Neural cell (in vitro differentiated cells): Measurements from ENCODE around the gene IFT74. TPM values are rescaled to one million over a fixed set of nuclear protein-coding genes. Genes with fewer than 3 reads are reported as not detected.

ENCODE experiments used
- H2AFZ ChIP-seq: fragments of 200-600, 300-800 bp; sonication (generic), shearing (Covaris generic); 2 replicates; pipeline ENCODE4 v1.6.0; 2014; ENCODE audit warnings: low read depth, mild to moderate bottlenecking, antibody characterized with exemption, low read length, moderate library complexity
- H3F3A ChIP-seq: fragments of 200-600 bp; shearing (Covaris generic); 2 replicates; pipeline ENCODE4 v1.6.1; 2016; ENCODE audit warnings: mild to moderate bottlenecking, moderate library complexity, mixed read lengths, antibody characterized with exemption, low read length; ENCODE audit not compliant: insufficient read depth, poor library complexity, severe bottlenecking
- H3K27ac ChIP-seq: fragments of 200-600, 300-800 bp; sonication (generic), shearing (Covaris generic); 2 replicates; pipeline ENCODE4 v1.5.1; 2014; ENCODE audit warnings: mild to moderate bottlenecking, low read length, moderate library complexity
- H3K27me3 ChIP-seq: fragments of 300-800, 200-600 bp; sonication (generic), shearing (Covaris generic); 2 replicates; pipeline ENCODE4 v1.6.0; 2014; ENCODE audit warnings: mild to moderate bottlenecking, low read depth, low read length, moderate library complexity; ENCODE audit not compliant: insufficient read depth
- H3K36me3 ChIP-seq: fragments of 300-800, 200-600 bp; sonication (generic), shearing (Covaris generic); 2 replicates; pipeline ENCODE4 v1.5.1; 2014; ENCODE audit warnings: mild to moderate bottlenecking, antibody characterized with exemption, low read length, moderate library complexity; ENCODE audit not compliant: insufficient read depth
- H3K4me2 ChIP-seq: fragments of 300-800, 200-600 bp; sonication (generic), shearing (Covaris generic); 2 replicates; pipeline ENCODE4 v1.6.0; 2014; ENCODE audit warnings: mild to moderate bottlenecking, low read length
- H3K4me3 ChIP-seq: fragments of 300-800, 200-600 bp; sonication (generic), shearing (Covaris generic); 2 replicates; pipeline ENCODE4 v1.5.1; 2014; ENCODE audit warnings: mild to moderate bottlenecking, low read length, moderate library complexity
- H3K79me2 ChIP-seq: fragments of 200-600 bp; shearing (Covaris generic); replicated peaks from 2 replicates; pipeline ENCODE4 v1.6.0; 2014; ENCODE audit warnings: mild to moderate bottlenecking, low read length, moderate library complexity; ENCODE audit not compliant: insufficient read depth
- H3K9ac ChIP-seq: fragments of 300-800, 200-600 bp; sonication (generic), shearing (Covaris generic); 2 replicates; pipeline ENCODE4 v1.6.1; 2016; ENCODE audit warnings: mild to moderate bottlenecking, low read length, mixed read lengths
- H3K9me2 ChIP-seq: fragments of 200-600 bp; shearing (Covaris generic); 2 replicates; pipeline ENCODE4 v1.6.1; 2016; ENCODE audit warnings: mild to moderate bottlenecking, low read length, mixed read lengths; ENCODE audit not compliant: insufficient read depth
- H3K9me3 ChIP-seq: fragments of 200-600, 300-800 bp; sonication (generic), shearing (Covaris generic); 2 replicates; pipeline ENCODE4 v1.6.1; 2016; ENCODE audit warnings: mild to moderate bottlenecking, mixed run types, low read length, moderate library complexity, mixed read lengths
- H4K20me1 ChIP-seq: fragments of 200-600 bp; shearing (Covaris generic); 2 replicates; pipeline ENCODE4 v1.6.1; 2016; ENCODE audit warnings: mild to moderate bottlenecking, mixed run types; ENCODE audit not compliant: insufficient read depth
- EP300 ChIP-seq: fragments of 450-650 bp; conservative IDR thresholded peaks from 2 replicates; pipeline ENCODE4 v1.6.1; 2014; ENCODE audit warnings: antibody characterized with exemption, mild to moderate bottlenecking, moderate library complexity; ENCODE audit not compliant: poor library complexity, severe bottlenecking
- EZH2 ChIP-seq: fragments of 200-600, 300-800 bp; shearing (Covaris generic), sonication (generic); IDR thresholded peaks from 2 replicates; pipeline ENCODE4 v1.6.1; 2014; ENCODE audit warnings: antibody characterized with exemption, low read length, borderline replicate concordance, mild to moderate bottlenecking; ENCODE audit not compliant: insufficient read depth, poor library complexity, severe bottlenecking
- MXI1 ChIP-seq: fragments of 450-650 bp; conservative IDR thresholded peaks from 2 replicates; pipeline ENCODE4 v1.6.1; 2014; ENCODE audit warnings: antibody characterized with exemption, mild to moderate bottlenecking; ENCODE audit not compliant: poor library complexity, severe bottlenecking
- POLR2AphosphoS5 ChIP-seq: IDR thresholded peaks from 2 replicates; pipeline ENCODE4 v1.6.1; 2012
- RAD21 ChIP-seq: fragments of 450-650 bp; conservative IDR thresholded peaks from 2 replicates; pipeline ENCODE4 v1.6.1; 2014; ENCODE audit warnings: antibody characterized with exemption, mild to moderate bottlenecking, moderate library complexity
- SMC3 ChIP-seq: fragments of 450-650 bp; conservative IDR thresholded peaks from 2 replicates; pipeline ENCODE4 v1.6.1; 2014; ENCODE audit warnings: antibody characterized with exemption, mild to moderate bottlenecking, moderate library complexity; ENCODE audit not compliant: poor library complexity
- TAF1 ChIP-seq: IDR thresholded peaks from 2 replicates; pipeline ENCODE4 v1.6.1; 2012; ENCODE audit warnings: low read depth
- polyA plus RNA-seq: library from polyadenylated mRNA; depleted of rRNA; stranded (reverse); fragments of >200 nt; gene quantifications from 2 replicates; pipeline ENCODE4 v1.2.3, GENCODE V29; 2014
- TF ChIP-seq, protein P1 (sequence below): IDR thresholded peaks from 2 replicates; pipeline ENCODE4 v1.6.1; 2012; ENCODE audit warnings: borderline replicate concordance
- TF ChIP-seq, protein P2 (sequence below): fragments of 450-650 bp; IDR thresholded peaks from 2 replicates; pipeline ENCODE4 v1.5.1; 2014; ENCODE audit warnings: antibody characterized with exemption, mild to moderate bottlenecking, moderate library complexity; ENCODE audit not compliant: poor library complexity, severe bottlenecking

The IFT74 gene
- polyA plus RNA-seq, 1 donor from 2014 or later: 10.9 TPM

DNA sequence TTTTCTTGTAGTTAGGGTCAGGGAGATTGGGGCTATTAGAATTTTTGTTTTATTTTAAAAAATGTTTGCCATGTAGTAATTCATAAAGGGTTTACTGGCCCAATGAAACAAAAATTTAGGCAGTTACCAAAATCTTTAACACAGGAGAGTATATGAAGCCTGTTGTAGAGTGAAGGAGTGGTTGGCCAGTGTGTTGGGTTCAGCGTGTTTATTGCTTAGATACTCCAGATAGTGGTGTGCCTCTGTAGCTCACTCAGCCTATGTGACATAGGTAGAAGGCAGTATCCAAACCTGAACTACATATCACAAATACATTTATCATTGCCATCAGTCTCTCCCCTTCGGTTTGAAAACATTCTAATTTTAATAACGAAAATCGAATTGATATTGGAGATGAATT, 154.0 kb downstream of the IFT74 start:
- Histone ChIP-seq H3K36me3 (no peaks in the 10 kb centered on the region), H3K27me3 (no peaks in the 10 kb centered on the region), H3K9ac (no peak overlapping the region), H3K79me2 (no peaks in the 10 kb centered on the region), H3K9me2 (no peaks in the 10 kb centered on the region), H3F3A (no peaks in the 10 kb centered on the region), H4K20me1 (no peaks in the 10 kb centered on the region), H2AFZ (no peak overlapping the region), H3K4me3 (no peak overlapping the region), H3K9me3 (no peaks in the 10 kb centered on the region), H3K27ac (no peak overlapping the region), H3K4me2 (no peak overlapping the region)
- TF ChIP-seq SMC3 (no peak), EP300 (no peak), RAD21 (no peak), MXI1 (no peak), TAF1 (no peak), EZH2 (no peak), POLR2AphosphoS5 (no peak)
- TF ChIP-seq, protein P1, sequence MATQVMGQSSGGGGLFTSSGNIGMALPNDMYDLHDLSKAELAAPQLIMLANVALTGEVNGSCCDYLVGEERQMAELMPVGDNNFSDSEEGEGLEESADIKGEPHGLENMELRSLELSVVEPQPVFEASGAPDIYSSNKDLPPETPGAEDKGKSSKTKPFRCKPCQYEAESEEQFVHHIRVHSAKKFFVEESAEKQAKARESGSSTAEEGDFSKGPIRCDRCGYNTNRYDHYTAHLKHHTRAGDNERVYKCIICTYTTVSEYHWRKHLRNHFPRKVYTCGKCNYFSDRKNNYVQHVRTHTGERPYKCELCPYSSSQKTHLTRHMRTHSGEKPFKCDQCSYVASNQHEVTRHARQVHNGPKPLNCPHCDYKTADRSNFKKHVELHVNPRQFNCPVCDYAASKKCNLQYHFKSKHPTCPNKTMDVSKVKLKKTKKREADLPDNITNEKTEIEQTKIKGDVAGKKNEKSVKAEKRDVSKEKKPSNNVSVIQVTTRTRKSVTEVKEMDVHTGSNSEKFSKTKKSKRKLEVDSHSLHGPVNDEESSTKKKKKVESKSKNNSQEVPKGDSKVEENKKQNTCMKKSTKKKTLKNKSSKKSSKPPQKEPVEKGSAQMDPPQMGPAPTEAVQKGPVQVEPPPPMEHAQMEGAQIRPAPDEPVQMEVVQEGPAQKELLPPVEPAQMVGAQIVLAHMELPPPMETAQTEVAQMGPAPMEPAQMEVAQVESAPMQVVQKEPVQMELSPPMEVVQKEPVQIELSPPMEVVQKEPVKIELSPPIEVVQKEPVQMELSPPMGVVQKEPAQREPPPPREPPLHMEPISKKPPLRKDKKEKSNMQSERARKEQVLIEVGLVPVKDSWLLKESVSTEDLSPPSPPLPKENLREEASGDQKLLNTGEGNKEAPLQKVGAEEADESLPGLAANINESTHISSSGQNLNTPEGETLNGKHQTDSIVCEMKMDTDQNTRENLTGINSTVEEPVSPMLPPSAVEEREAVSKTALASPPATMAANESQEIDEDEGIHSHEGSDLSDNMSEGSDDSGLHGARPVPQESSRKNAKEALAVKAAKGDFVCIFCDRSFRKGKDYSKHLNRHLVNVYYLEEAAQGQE: no peak
- TF ChIP-seq, protein P2, sequence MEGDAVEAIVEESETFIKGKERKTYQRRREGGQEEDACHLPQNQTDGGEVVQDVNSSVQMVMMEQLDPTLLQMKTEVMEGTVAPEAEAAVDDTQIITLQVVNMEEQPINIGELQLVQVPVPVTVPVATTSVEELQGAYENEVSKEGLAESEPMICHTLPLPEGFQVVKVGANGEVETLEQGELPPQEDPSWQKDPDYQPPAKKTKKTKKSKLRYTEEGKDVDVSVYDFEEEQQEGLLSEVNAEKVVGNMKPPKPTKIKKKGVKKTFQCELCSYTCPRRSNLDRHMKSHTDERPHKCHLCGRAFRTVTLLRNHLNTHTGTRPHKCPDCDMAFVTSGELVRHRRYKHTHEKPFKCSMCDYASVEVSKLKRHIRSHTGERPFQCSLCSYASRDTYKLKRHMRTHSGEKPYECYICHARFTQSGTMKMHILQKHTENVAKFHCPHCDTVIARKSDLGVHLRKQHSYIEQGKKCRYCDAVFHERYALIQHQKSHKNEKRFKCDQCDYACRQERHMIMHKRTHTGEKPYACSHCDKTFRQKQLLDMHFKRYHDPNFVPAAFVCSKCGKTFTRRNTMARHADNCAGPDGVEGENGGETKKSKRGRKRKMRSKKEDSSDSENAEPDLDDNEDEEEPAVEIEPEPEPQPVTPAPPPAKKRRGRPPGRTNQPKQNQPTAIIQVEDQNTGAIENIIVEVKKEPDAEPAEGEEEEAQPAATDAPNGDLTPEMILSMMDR: no peak

DNA sequence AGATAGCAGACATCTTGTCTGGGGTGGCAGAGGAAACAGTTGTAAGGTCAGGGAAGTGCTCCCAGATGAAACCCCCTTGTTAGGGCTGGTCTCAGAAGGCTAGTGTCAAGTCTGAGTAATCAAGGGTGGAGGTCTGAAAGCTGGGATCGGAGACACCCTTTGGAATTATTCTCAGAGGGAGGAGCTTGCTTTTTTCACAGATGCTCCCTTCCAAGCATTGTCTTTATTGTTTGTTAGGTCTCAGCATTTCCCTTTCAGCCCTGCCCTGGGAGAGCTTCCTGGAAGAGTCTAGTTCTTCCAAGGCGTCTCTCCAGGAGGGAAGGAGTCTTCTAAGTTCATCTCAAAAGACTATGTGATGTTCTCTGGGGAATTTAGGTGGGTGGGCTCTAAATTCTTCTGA, 156.0 kb downstream of the IFT74 start:
- H3K9ac ChIP-seq: no peak overlapping the region
- no peak overlapping the region for H3K4me3 ChIP-seq
- no peaks in the 10 kb centered on the region for H3K36me3 ChIP-seq
- TF ChIP-seq POLR2AphosphoS5 (no peak), SMC3 (no peak), RAD21 (no peak), EZH2 (no peak)
- TF ChIP-seq, protein P2: no peak
- no peaks in the 10 kb centered on the region for H4K20me1 ChIP-seq
- H3K4me2 ChIP-seq: no peak overlapping the region
- no peak overlapping the region for H2AFZ ChIP-seq
- H3K9me3 ChIP-seq: no peaks in the 10 kb centered on the region
- H3K27me3 ChIP-seq: no peaks in the 10 kb centered on the region
- H3K79me2 ChIP-seq: no peaks in the 10 kb centered on the region
- no peaks in the 10 kb centered on the region for H3F3A ChIP-seq
- H3K9me2 ChIP-seq: no peaks in the 10 kb centered on the region
- no peak overlapping the region for H3K27ac ChIP-seq

Other genes with a start within 250 kb of the IFT74 start
- 14.9 and 17.6 TPM in 2 replicates for gene CAAP1, start 63.6 kb upstream of the IFT74 start, polyA plus RNA-seq
- gene PLAA, start 9.2 kb upstream of the IFT74 start, polyA plus RNA-seq: 27.4 and 30.6 TPM in 2 replicates
- not detected in 2 replicates for gene LRRC19, start 49.3 kb downstream of the IFT74 start, polyA plus RNA-seq
- 0.83 TPM in 1 of 2 replicates, not detected in the other for gene TEK, start 152.8 kb downstream of the IFT74 start, polyA plus RNA-seq